ENCODE results near the gene RYR1. TPM values are rescaled to one million over a fixed set of nuclear protein-coding genes. Genes with fewer than 3 reads are reported as not detected.

Gene RYR1
- total and polyA plus RNA-seq, 2 experiments from 2014 or later: under 0.01 TPM; not detected in 1

DNA sequence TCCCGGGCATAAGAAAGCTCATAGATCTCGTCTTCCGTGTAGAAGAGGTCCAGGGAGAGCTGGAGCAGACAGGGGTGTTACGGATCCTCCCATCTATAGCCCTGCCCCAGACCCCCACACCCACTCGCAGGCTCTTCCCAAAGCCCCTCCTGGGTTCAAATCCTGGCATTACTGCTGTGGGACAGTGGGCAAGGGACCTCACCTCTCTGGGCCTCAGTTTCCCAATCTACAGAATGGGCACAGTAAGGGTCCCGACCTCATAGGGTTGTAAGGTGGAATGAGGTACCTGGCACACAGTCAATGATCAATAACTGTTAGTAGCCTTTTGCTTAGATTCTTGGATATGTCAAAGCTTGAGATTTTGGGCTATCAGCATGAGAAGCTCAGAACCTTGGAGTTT, 20.1 kb upstream of the RYR1 start:
- no peaks in the 10 kb centered on the region for H3K9me2 ChIP-seq (ENCODE audit: insufficient read depth)
- no peak overlapping the region for H3K9ac ChIP-seq
- H3K79me2 ChIP-seq (ENCODE audit: insufficient read depth): no peaks in the 10 kb centered on the region
- in situ Hi-C loops (cut with MboI): loop anchor here (10.0 kb wide), 1 partner anchor 221 kb away; no protein-coding TSS in a partner anchor
- TF ChIP-seq EZH2 (IDR thresholded peaks at IDR 0.05; ENCODE audit: insufficient read depth, poor library complexity, severe bottlenecking): no peak
- TF ChIP-seq EZH2phosphoT487 (IDR thresholded peaks at IDR 0.05; ENCODE audit: insufficient read depth, low read depth): no peak
- no peaks in the 10 kb centered on the region for H3K36me3 ChIP-seq (ENCODE audit: low read depth)
- no peaks in the 10 kb centered on the region for H3K4me1 ChIP-seq (ENCODE audit: insufficient read depth)
- H2AFZ ChIP-seq: no peak overlapping the region
- no peaks in the 10 kb centered on the region for H3K9me3 ChIP-seq (ENCODE audit: low read depth)
- H4K20me1 ChIP-seq (ENCODE audit: insufficient read depth): no peaks in the 10 kb centered on the region
- 0 out of 2 replicates have a peak, but pooled peaks cover 5% of the 10 kb centered on the region for H3K27me3 ChIP-seq (replicated peaks; ENCODE audit: insufficient read depth)
- no peak for DNase-seq
- H3K27ac ChIP-seq: no peak overlapping the region
- 0 out of 2 replicates have a peak, but pooled peaks cover 4% of the 10 kb centered on the region for H3F3A ChIP-seq (ENCODE audit: insufficient read depth)
- 63 to 76% methylated on average over 5 to 6 of the region's 6 CpGs for WGBS, 2 experiments (ENCODE audit: low coverage in 1 of 2, low lambda C conversion rate in 2 of 2, missing lambda C conversion rate in 2 of 2)
- no peak overlapping the region for H3K4me2 ChIP-seq (ENCODE audit: unreplicated experiment)
- no peak overlapping the region for H3K4me3 ChIP-seq

DNA sequence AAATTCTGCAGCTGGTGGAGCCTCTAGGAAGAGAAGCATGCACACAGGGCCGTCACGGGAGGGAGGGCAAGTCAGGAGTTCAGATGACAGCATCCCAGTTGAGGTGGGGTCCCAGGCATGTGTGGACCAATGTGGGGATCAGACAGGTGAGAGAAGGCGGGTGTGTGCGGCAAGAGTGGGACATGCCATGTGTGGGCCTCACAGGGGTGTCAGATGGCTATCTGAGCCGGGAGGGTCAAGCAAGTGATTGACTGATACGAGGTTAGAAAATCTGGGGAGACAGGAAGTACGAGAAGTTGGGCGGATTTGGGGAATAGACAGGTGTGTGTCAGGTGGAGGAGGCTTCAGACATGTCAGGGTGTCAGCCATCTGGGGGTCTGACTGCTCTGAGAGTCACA, 16.3 kb upstream of the RYR1 start:
- WGBS, 2 experiments (ENCODE audit: low coverage in 1 of 2, low lambda C conversion rate in 2 of 2, missing lambda C conversion rate in 2 of 2): 39 to 41% methylated on average over 8 of the region's 8 CpGs
- H3K4me3 ChIP-seq: no peak overlapping the region
- no peak overlapping the region for H2AFZ ChIP-seq
- no peak overlapping the region for H3K4me2 ChIP-seq (ENCODE audit: unreplicated experiment)
- H3K79me2 ChIP-seq (ENCODE audit: insufficient read depth): no peaks in the 10 kb centered on the region
- 0 out of 2 replicates have a peak, but pooled peaks cover 15% of the 10 kb centered on the region for H3K27me3 ChIP-seq (replicated peaks; ENCODE audit: insufficient read depth)
- no peak for DNase-seq
- no peak overlapping the region for H3K9ac ChIP-seq
- H3K27ac ChIP-seq: no peak overlapping the region
- H3K36me3 ChIP-seq (ENCODE audit: low read depth): no peaks in the 10 kb centered on the region
- no peak for TF ChIP-seq EZH2phosphoT487 (IDR thresholded peaks at IDR 0.05; ENCODE audit: insufficient read depth, low read depth)
- no peak for TF ChIP-seq EZH2 (IDR thresholded peaks at IDR 0.05; ENCODE audit: insufficient read depth, poor library complexity, severe bottlenecking)
- H3K4me1 ChIP-seq (ENCODE audit: insufficient read depth): no peaks in the 10 kb centered on the region
- H3F3A ChIP-seq (ENCODE audit: insufficient read depth): no peaks in the 10 kb centered on the region
- no peaks in the 10 kb centered on the region for H4K20me1 ChIP-seq (ENCODE audit: insufficient read depth)
- no peaks in the 10 kb centered on the region for H3K9me3 ChIP-seq (ENCODE audit: low read depth)
- no peaks in the 10 kb centered on the region for H3K9me2 ChIP-seq (ENCODE audit: insufficient read depth)
- in situ Hi-C loops (cut with MboI): loop anchor here (10.0 kb wide), 1 partner anchor 218 kb away; no protein-coding TSS in a partner anchor

DNA sequence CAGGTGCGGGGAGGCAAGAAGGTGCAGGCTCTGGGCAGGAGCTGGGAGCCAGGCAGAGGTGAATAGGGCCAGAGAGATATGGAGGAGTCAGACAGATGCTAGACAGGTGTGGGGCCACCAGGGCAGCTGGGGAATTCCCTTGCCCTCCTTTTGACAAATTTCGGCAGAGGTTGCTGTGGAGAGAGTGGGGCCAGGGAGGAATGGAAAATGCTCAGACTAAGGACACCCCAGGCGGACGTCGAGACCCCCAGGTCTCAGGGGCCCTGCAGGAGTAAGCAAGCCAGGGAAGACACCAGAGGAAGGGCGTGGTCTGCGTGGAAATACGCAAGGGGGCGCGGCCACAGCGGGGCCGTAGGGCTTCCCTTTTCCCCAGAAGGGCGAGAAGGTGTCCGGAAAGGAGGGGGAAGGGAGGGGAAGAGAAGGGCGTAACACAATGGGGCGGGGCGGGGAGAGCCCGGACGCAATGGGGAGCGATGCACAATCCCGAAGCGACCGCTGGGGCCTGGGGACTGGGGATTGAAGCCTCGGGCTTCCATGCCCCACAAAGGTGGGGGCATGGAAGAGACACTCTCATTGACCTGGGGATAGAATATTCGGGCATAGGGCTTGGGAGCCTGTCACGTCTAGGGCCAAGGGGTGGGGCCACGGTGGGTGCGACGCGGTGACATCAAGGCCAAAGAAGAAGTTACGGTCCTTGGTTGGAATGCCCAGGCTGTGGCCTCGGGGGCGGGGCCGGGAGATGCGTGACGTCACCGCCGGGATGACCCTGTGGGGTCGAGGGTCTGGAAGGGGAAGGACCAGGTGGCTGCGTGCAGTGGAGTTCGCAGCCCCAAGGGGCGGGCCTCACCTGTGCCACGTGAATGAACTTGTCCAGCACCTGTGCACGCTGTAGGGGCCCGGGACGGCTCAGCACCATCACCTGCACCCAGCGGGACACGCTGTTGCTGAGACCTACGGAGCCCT, 15.7 kb upstream of the RYR1 start:
- Histone ChIP-seq H3K79me2 (ENCODE audit: insufficient read depth) (no peaks in the 10 kb centered on the region), H3F3A (ENCODE audit: insufficient read depth) (no peaks in the 10 kb centered on the region), H3K4me3 (peak overlapping the region; percentile 19; the same call in 1 of the 2 replicates), H3K9me3 (ENCODE audit: low read depth) (no peaks in the 10 kb centered on the region), H3K27ac (no peak overlapping the region), H3K4me2 (ENCODE audit: unreplicated experiment) (no peak overlapping the region), H3K9ac (no peak overlapping the region), H3K36me3 (ENCODE audit: low read depth) (no peaks in the 10 kb centered on the region), H3K27me3 (replicated peaks; ENCODE audit: insufficient read depth) (0 out of 2 replicates have a peak, but pooled peaks cover 15% of the 10 kb centered on the region), H3K4me1 (ENCODE audit: insufficient read depth) (no peaks in the 10 kb centered on the region), H4K20me1 (ENCODE audit: insufficient read depth) (no peaks in the 10 kb centered on the region), H2AFZ (no peak overlapping the region), H3K9me2 (ENCODE audit: insufficient read depth) (no peaks in the 10 kb centered on the region)
- peak; percentile 46 for DNase-seq
- in situ Hi-C loops (cut with MboI): loop anchor here (10.0 kb wide), 1 partner anchor 217 kb away; no protein-coding TSS in a partner anchor
- TF ChIP-seq EZH2 (IDR thresholded peaks at IDR 0.05; ENCODE audit: insufficient read depth, poor library complexity, severe bottlenecking): no peak
- no peak for TF ChIP-seq EZH2phosphoT487 (IDR thresholded peaks at IDR 0.05; ENCODE audit: insufficient read depth, low read depth)
- 5% methylated on average over 33 to 48 of the region's 49 CpGs for WGBS, 2 experiments (ENCODE audit: low coverage in 1 of 2, low lambda C conversion rate in 2 of 2, missing lambda C conversion rate in 2 of 2)

DNA sequence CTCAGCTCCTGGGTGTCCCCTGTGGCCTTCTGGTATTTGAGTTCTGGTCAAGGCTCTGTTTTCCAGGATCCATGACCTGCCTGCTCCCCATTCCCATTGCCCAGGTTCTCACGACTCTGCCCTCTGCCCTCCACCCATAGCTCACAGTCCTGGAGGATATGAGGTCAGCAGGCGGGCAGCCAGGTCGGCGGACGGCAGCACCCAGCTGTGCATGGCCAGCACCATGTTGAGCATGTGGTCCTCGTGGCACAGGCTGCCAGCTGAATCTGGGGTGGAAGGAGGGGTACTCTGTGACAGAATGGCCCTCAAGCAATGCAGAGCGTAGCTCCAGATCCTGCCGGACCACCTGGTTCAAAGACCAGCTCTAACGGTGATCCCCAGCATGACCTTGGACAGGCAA, 12.6 kb upstream of the RYR1 start:
- no peak overlapping the region for H3K4me2 ChIP-seq (ENCODE audit: unreplicated experiment)
- peaks cover 22% of the 10 kb centered on the region for H3K27me3 ChIP-seq (replicated peaks; ENCODE audit: insufficient read depth)
- no peak overlapping the region for H3K9ac ChIP-seq
- no peak overlapping the region for H2AFZ ChIP-seq
- no peaks in the 10 kb centered on the region for H3K79me2 ChIP-seq (ENCODE audit: insufficient read depth)
- H3K36me3 ChIP-seq (ENCODE audit: low read depth): no peaks in the 10 kb centered on the region
- no peak overlapping the region for H3K27ac ChIP-seq
- H4K20me1 ChIP-seq (ENCODE audit: insufficient read depth): no peaks in the 10 kb centered on the region
- H3K4me3 ChIP-seq: no peak overlapping the region
- 72 to 77% methylated on average over 8 to 9 of the region's 9 CpGs for WGBS, 2 experiments (ENCODE audit: low coverage in 1 of 2, low lambda C conversion rate in 2 of 2, missing lambda C conversion rate in 2 of 2)
- H3F3A ChIP-seq (ENCODE audit: insufficient read depth): no peaks in the 10 kb centered on the region
- H3K4me1 ChIP-seq (ENCODE audit: insufficient read depth): no peaks in the 10 kb centered on the region
- in situ Hi-C loops (cut with MboI): no loop called here
- H3K9me2 ChIP-seq (ENCODE audit: insufficient read depth): no peaks in the 10 kb centered on the region
- no peaks in the 10 kb centered on the region for H3K9me3 ChIP-seq (ENCODE audit: low read depth)
- DNase-seq: no peak
- TF ChIP-seq EZH2 (IDR thresholded peaks at IDR 0.05; ENCODE audit: insufficient read depth, poor library complexity, severe bottlenecking) (no peak), EZH2phosphoT487 (IDR thresholded peaks at IDR 0.05; ENCODE audit: insufficient read depth, low read depth) (no peak)

All from GM23248 (cell line).